GM18511 (cell line): Measurements from ENCODE around the gene UBTF.

Experiments used
- ATAC-seq: cut with Tn5 transposase; IDR thresholded peaks from one replicate; pipeline ENCODE4 v1.9.1; 2021; ENCODE audit warnings: mild to moderate bottlenecking, moderate library complexity; ENCODE audit not compliant: unreplicated experiment

Gene UBTF

DNA sequence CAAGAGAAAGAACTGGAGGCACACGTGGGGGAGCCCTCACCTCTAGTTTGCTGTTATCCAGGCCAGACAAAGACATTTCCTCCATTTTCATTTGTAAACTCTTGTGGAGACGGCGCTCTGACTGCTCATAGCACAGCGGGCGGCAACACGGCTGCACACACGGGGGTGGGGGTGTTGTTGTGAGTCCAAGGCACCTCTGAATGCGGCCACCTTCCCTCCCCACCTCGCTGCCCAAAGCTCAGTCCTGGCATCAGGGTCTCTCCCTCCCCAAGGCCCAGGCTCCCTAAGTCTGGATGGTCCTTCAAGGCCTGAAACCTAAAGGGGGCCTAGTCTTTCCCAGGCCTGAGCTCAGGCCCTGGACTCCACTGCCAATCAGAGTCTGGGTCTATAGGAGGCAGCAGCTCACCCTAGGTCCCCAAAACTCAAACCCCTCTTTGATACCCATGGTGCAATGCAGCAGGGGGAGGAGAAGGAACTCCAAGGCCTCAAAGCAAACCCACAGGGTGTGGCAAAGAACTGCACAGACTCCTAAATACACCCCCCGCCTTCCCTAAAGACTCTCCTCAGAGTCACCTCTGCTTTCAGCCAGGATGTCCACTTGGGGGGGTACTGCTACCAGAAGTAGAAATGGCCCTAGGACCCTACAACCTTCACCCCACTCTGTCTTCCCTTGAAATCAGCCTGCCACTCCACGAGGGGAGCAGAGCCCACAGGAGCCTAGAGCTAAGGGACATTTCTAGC lies 21.3 kb downstream of the UBTF start:
- no peak for ATAC-seq

DNA sequence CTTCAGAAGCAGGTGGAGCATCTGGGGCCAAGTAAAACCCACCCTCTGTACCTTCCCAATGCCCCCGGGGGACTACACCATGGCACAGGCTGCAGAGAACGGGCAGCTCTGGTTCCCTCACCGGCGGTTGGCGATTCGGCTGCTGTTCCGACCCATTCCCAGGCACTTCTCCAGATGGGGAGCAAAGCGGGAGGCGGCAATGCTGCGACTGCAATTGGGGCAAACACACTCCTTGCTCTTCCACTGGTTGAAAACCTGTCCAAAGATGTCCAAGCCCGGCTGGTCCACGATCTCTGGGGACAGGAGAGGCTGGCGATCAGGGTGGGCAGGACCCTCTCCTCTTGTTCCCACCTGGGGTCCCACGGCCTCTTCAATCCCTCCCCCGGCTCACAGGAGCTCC lies 22.4 kb downstream of the UBTF start:
- ATAC-seq: no peak

DNA sequence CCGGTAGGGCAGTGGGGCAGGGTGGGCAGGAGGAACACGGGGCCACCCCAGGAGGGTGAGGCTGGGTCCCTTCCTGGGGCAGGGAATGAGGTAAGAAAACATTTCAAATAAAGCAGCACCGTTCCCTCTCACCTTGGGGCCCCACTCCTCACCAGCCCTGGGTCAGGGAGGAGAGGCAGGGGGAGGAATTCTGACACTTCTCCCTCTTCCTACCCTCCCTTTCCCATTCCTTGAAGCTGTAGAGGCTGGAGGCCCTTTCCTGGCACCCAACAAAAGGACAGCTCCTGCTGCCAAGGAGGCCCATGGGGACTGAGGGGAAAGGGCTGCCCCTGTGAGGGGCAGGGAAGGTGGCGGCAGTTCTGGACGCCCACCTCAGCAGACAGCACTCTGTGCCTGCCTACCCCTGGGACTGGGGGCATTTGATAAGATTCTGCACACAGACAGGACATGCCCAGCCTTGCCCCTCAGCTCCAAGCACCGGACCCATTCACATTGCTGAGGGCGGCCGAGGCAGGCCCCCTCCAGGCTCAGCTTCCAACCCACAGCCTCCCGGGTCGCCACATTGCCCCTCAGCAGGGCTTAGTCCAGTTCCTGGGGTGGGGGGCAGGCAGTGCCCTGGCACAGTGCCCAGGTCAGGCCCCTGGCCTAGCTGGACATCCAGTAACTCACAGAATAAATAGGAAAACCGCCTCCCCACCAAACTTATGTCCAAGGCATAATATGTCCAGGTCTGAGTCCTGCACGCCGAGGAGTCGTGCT lies 26.0 kb downstream of the UBTF start:
- no peak for ATAC-seq

DNA sequence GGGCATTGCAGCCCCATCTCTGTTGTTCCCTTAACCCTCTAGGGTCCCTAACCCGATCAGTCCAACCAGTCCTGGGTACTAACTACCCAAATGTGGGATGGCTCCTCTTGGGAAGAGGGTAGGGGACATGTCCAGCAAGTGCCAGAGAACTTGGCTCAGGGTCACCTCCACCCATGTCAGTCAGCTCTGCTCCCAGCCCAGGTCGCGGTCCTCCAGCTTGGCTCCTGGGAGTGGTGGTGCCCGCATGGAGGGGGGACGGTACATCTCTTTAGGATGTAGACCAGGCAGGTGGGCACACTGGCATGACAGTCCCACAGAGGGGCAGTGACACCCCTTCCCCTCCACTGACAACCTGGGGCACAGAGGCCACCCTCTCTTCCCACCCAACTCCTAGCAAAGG lies 26.7 kb downstream of the UBTF start:
- no peak for ATAC-seq

DNA sequence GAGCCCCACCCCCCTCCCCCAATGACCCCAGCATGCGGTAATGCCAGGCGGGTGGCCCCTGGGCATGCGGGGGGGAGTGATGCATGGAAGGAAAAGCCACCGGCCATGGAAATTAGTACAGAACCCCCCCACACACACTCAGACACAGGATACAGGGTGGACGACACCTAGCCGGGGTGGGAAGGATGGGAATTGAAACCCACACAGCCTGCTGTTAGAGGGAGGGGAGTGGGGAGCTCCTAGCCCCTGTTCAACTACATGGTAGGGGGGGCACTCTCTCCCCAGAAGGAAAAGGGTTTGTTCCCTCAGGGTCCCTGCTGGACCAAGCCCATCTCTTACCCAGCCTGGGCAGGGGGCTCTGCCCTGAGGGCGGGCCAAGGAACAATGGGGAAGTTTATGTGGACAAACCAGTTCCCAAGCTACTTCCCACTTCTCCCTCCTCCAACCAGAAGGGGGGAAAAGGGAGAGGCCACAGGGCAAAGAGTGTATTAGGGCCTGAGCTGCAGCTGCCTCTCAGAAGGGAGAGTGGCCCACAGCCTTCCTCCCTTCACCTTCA lies 27.5 kb downstream of the UBTF start:
- ATAC-seq: no peak

DNA sequence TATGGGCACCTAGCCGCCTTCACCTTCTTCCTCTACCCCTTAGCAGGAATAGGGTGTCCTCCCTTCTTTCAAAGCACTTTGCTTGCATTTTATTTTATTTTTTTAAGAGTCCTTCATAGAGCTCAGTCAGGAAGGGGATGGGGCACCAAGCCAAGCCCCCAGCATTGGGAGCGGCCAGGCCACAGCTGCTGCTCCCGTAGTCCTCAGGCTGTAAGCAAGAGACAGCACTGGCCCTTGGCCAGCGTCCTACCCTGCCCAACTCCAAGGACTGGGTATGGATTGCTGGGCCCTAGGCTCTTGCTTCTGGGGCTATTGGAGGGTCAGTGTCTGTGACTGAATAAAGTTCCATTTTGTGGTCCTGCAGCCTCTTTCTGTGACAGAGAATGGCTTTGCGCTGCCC lies 28.1 kb downstream of the UBTF start:
- no peak for ATAC-seq

DNA sequence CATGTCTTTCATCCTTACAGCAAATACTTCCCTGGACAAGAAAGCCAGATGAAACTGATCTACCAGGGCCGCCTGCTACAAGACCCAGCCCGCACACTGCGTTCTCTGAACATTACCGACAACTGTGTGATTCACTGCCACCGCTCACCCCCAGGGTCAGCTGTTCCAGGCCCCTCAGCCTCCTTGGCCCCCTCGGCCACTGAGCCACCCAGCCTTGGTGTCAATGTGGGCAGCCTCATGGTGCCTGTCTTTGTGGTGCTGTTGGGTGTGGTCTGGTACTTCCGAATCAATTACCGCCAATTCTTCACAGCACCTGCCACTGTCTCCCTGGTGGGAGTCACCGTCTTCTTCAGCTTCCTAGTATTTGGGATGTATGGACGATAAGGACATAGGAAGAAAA lies 29.0 kb downstream of the UBTF start:
- no peak for ATAC-seq

DNA sequence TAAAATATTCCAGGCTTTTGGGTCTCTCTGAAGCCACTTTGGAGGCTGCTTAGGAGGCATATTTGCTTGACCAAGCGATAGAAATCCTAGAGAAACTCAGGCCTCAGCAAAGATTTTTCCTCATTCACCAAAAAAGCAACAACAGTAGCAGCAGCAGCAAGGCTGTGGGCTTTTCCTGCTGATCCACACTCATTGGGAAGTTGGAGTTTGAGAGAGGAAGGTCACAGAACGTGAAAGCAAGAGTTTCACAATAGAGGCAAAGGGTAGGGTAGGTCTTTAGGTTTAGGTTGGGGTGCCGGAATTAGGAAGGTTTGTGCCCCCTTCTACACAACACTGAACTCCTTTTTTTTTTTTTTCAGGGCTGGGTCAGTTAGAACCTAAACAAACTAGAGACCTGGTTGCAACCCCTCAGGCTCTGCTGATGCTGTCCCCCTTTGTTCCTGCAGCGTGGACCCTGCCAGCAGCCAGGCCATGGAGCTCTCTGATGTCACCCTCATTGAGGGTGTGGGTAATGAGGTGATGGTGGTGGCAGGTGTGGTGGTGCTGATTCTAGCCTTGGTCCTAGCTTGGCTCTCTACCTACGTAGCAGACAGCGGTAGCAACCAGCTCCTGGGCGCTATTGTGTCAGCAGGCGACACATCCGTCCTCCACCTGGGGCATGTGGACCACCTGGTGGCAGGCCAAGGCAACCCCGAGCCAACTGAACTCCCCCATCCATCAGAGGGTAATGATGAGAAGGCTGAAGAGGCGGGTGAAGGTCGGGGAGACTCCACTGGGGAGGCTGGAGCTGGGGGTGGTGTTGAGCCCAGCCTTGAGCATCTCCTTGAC lies 30.7 kb downstream of the UBTF start:
- ATAC-seq: no peak

DNA sequence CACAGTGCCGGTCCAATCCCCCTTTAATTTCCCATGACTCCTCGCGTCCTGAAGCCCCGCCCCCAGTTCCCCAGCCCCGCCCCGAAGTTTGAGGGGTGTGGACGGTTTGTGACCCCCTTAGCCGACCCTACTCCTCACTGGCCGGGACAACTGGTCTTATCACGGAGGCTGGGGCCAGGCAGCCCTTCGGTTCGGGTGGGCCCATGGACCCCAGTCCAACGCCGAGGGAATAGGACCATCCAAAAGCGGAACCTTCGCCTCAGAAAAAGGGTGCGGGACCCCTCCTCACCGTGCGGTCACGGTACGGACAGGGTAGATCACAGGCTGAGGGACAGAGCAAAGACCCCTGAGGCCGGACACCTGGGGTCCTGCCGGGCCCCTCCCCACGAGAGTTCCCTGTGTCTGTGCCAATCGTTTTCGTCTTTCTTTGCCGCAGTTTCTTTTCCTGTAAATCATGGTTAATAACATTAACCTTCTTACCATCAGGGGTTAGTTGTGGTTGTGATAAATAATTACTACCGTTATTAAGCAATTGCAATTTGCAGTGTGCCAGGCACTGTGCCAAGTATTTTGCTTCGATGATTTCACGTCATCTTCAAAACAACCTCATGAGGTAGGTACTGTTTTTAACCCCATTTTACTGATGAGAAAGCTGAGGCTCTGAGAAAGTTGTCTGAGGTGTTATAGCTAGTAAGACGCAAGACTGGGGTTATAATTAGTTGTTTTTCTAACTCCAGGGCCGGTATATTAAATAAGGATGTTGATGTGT lies 32.2 kb downstream of the UBTF start:
- peak; percentile 60 for ATAC-seq

DNA sequence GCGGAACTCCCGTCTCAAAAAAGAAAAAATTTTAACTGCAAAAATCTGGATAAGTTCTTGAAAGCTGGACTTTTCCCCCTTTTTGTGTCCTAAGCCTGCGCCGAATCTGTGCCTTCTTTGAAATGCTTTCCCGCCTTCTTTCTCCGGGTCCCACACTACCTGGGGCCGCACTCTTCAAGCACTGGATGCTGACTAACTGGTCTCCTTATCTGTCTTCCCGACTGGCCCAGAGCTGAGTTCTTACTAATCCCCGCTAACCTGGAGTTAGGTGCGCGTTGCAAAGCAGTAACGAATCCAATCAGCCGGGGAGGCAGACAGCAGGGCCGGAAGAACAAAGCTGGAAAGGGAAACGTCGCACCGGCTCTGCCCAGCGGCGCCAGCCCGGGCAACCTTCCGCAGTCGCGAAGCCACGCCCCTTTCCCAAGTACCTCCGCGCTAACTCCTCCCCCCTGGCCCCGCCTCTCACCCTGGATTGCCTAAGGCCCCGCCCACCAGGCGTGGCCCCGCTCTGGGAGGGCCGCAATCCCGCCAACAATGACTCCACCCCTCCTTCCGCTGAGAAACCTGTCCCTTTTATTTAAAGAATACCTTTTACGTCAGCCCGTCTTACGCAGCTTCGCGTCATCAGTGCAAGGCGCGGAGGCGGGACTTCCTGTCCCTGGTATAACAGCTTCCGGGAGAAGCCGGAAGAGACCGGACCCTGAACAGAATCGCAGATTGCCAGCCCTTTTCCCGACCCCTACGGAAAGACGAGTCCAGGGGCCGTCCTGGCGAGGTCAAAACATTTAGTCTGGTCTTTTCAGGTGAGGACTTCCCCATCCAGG lies 33.0 kb downstream of the UBTF start, which contains the start of gene TMUB2:
TSS of gene TMUB2 (plus strand) at position 666 of the 824 bp plus-strand sequence. CDS start 737 bp downstream, outside the sequence.
- peak; percentile 90 for ATAC-seq

DNA sequence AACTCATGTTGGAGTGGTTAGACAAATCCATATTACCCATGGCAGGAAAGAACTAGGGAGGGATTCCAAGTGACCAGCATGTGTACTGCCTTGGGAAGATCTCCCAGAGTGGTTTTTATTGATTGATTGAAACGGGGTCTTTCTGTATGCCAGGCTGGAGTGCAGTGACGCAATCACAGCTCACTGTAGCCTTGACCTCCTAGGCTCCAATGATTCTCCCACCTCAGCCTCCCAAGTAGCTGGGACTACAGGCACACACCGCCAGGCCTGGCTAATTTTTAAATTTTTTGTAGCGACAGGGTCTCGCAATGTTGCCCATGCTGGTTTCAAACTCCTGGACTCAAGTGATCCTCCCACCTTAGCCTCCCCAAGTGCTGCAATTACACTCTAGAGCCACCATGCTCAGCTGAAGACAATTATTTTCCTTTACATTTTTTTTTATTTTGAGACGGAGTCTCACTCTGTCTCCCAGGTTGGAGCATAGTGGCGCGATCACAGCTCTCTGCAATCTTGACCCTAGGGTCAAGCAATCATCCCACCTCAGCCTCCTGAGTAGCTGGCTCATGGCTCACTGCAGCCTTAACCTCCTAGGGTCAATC lies 35.2 kb downstream of the UBTF start:
- ATAC-seq: no peak

DNA sequence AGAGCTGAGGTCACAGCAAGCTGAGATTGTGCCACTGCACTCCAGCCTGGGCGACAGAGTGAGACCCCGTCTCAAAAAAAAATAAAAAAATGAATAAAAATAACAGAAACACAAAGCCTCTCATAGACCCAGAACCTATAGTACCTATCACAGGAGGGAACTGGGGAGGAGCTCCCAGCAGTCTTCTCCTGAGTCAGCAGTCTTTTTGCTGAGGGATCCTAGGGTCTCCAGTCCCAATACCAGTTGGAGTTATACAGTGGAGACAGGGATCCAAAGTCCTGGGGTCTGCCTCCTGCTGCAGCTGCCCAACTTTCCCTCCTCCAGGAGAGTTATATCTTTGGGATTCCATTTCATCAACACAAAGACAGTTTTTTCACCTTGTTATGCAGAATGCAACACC lies 36.5 kb downstream of the UBTF start:
- ATAC-seq: no peak

DNA sequence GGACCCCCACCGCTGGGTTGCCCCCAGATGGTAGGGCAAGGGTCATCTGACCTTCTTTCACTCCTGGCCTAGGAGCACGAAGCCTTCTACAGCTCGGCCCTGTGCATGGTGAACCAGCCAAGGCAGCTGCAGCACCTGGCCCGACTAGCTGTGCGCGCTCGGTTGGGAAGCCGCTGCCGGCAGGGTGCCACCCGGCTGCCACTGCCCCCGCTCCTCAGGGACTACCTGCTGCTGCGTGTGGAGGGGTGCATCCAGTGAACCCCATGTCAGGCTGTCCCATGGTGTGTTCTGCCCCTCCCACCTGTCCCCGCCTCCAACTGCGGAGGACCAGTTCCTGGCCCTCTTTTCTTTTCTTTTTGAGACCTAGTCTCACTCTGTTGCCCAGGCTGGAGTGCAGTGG lies 41.3 kb downstream of the UBTF start:
- ATAC-seq: no peak

DNA sequence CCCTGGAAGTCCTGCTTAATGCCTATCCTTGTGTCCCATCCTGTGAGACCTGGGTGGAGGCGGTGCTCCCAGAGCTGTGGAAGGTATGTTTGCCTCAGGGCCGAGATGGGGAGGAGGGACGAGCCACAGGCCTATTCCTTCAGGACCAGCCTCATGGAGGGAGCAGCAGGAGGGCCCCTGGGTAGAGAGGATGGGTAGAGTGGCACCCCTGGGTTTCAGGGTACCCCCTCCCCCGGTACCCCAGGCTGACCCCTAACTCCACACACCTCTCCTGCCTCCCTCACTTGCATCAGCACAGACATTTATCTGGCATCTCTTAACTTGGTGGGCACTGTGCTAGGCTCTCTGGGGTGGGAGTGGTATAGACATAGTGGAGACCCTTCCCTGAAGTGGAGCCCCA lies 41.8 kb downstream of the UBTF start:
- no peak for ATAC-seq

DNA sequence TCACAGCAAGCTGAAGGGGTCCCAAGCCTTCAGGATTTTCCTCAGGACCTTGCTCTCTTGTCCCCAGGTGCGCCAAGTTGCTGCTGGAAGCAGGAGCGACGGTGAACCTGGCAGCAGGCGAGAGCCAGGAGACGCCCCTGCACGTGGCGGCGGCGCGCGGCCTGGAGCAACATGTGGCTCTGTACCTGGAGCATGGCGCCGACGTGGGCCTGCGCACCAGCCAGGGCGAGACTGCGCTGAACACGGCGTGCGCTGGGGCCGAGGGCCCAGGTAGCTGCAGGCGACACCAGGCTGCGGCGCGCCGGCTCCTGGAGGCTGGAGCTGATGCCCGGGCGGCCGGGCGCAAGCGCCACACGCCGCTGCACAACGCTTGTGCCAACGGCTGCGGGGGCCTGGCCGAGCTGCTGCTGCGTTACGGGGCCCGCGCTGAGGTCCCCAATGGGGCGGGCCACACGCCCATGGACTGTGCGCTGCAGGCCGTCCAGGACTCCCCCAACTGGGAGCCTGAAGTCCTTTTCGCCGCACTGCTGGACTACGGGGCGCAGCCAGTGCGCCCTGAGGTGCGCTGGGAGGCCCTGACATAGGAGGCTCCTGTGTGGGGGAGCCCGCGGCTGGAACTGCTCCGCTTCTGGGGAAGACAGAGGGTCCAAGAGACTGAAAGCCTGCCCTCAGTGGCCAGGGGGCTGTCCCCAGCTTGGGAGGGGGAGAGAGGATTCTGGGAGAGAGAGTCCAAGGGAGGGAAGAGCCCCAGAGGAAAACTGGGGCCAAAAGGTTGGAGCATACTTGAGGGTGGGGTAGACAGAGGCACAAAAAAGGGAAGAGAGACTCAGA lies 42.6 kb downstream of the UBTF start:
- no peak for ATAC-seq

DNA sequence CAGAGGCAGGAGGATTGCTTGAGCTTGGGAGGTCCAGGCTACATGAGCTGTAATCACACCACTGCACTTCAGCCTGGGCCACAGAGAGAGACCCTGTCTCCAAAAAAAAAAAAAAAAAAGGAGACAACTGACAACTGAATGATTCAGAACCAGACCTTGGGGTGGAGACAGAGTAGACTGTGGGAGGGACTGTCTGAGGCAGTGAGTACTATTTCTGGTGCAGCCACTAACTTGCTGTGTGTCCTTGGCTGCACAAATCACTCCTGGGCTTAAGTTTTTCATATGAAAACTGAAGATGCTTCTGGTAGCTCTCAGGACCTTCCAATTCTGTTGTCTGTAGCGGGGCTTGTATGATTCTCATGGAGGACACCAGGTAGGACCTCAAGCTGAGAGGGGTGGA lies 43.2 kb downstream of the UBTF start:
- ATAC-seq: no peak

DNA sequence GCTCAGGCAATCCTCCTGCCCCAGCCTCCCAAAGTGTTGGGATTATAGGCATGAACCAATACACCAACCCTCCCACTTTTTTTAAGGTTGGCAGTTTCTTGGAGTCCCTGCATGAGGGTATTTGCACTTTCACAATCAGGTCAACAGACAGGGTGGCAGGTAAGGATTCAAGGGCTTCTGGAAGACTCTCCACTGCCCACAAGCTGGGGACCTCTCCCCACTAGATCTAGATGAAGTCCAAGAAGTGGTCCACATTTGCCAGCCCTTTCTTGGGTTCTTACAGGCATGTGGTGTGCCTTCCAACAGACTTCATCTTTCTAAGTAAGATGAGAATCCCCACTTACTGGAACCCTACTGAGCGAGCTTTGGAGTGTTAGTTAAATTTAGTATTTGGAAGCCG lies 45.0 kb downstream of the UBTF start:
- no peak for ATAC-seq

DNA sequence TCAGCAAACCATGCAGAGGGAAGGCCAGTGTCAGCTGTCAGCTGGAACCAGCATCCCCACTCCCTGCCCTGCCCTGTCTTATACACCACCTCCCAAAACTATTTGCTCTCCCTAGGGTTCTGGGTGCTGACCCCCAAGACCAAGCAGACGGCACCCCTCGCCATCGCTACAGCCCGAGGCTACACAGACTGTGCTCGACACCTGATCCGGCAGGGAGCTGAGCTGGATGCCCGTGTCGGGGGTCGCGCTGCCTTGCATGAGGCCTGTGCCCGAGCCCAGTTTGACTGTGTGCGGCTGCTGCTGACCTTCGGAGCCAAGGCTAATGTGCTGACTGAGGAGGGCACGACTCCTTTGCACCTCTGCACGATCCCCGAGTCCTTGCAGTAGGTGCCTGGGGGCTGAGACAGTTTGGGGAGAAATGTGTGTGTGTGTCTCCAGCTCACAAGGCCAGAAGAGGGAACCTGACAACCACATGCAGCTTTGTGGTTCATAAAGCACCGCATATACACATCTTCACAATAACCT lies 47.5 kb downstream of the UBTF start:
- no peak for ATAC-seq
